ENCODE results near the gene EID2B.

DNA sequence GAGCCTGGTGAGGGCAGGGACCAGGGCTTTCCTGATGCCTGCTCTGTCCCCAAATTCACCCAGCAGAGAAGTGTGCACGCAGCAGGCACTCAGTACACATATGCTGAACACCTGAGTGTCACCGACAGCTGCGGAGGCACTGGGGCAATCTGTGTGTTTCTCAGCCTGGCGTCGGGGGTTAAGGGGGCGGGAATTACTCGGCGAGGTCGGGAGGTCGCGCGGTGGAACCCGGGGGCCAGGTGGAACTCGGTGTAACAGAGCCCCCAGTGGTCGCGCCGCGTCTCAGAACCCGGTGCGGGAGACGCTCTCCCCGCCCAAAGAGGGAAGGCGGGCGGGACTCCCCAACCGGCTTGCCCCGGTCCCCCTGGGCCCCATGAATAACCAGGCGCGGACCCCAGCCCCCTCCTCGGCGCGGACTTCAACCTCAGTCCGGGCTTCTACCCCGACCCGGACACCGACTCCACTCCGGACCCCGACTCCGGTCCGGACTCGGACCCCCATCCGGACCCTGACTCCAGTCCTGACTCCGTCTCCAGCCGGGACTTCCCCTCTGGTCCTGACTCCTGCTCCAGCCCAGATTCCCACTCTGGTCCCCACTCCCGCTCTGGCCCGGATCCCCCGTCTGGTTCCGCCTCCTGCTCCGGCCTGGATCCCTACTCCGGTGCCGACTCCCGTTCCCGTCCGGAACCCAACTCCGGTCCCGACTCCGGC is 17.7 kb downstream of the EID2B start, which contains the start of gene SELENOV:
- TF ChIP-seq, protein P1, sequence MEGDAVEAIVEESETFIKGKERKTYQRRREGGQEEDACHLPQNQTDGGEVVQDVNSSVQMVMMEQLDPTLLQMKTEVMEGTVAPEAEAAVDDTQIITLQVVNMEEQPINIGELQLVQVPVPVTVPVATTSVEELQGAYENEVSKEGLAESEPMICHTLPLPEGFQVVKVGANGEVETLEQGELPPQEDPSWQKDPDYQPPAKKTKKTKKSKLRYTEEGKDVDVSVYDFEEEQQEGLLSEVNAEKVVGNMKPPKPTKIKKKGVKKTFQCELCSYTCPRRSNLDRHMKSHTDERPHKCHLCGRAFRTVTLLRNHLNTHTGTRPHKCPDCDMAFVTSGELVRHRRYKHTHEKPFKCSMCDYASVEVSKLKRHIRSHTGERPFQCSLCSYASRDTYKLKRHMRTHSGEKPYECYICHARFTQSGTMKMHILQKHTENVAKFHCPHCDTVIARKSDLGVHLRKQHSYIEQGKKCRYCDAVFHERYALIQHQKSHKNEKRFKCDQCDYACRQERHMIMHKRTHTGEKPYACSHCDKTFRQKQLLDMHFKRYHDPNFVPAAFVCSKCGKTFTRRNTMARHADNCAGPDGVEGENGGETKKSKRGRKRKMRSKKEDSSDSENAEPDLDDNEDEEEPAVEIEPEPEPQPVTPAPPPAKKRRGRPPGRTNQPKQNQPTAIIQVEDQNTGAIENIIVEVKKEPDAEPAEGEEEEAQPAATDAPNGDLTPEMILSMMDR (IDR thresholded peaks at IDR 0.05) = no peak
- no peak for TF ChIP-seq POLR2A (IDR thresholded peaks at IDR 0.05)
